Upper lobe of left lung (tissue), 4 donors: ENCODE measurements around the gene PGLYRP4.

Source experiments
- CTCF ChIP-seq, 6 experiments: fragments of 450-650 bp in 4 of 6; fragments of 200-600 bp in 2 of 6; sonication (generic) in 2 of 6; IDR thresholded peaks; one replicate each; pipeline ENCODE4 v1.5.1; 2016 to 2019; ENCODE audit warnings: antibody characterized with exemption in 6 of 6
- EP300 ChIP-seq, 4 donors: sonication (generic); formaldehyde crosslinking; IDR thresholded peaks; one replicate each; pipeline ENCODE4 v1.5.1; 2017; ENCODE audit warnings: antibody characterized with exemption in 4 of 4, control low read depth in 2 of 4
- POLR2A ChIP-seq, 4 donors: fragments of 450-650 bp; IDR thresholded peaks; one replicate each; pipeline ENCODE4 v1.5.1; 2016 to 2017; ENCODE audit warnings: antibody characterized with exemption in 4 of 4, mild to moderate bottlenecking in 2 of 4
- POLR2AphosphoS5 ChIP-seq, 2 donors: sonication (generic); formaldehyde crosslinking; IDR thresholded peaks; one replicate each; pipeline ENCODE4 v1.5.1; 2017; ENCODE audit warnings: antibody characterized with exemption in 2 of 2

DNA sequence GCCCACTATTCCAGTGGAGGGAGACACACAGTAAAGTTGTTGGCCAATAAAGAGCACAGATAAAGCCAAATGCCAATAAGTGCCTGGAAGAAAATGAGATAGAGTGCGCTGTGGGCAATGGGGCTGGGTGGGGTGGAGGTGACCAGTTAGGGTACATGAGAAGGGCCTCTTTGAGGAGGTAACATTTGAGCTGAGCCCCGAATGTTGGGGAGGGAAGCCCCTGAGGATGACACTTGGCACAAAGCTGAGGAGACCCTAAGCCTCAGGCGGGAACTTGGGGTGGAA, 10.0 kb upstream of the PGLYRP4 start:
- TF ChIP-seq CTCF (IDR thresholded peaks at IDR 0.05) (no peak), POLR2AphosphoS5 (IDR thresholded peaks at IDR 0.05) (no peak), POLR2A (IDR thresholded peaks at IDR 0.05) (no peak), EP300 (IDR thresholded peaks at IDR 0.05) (no peak)
